SK-N-MC (cell line): Measurements from ENCODE around the gene PDSS2.

ENCODE experiments used
- DNase-seq: peaks from one replicate; pipeline ENCODE4 v3.0.0-alpha.2; 2011; ENCODE audit warnings: low read depth, low spot score
- H3K27ac ChIP-seq: fragments of 200-600 bp; sonication (generic); 2 replicates; pipeline ENCODE4 v1.5.1; 2016; ENCODE audit warnings: mixed run types
- H3K36me3 ChIP-seq: fragments of 200-600 bp; sonication (generic); 2 replicates; pipeline ENCODE4 v1.6.1; 2017; ENCODE audit warnings: antibody characterized with exemption, low read length, mixed read lengths; ENCODE audit not compliant: insufficient read depth
- H3K4me3 ChIP-seq: fragments of 200-600 bp; sonication (generic); 2 replicates; pipeline ENCODE4 v1.5.1; 2016
- H3K9ac ChIP-seq: fragments of 200-600 bp; sonication (generic); 2 replicates; pipeline ENCODE4 v1.8.0; 2017; ENCODE audit warnings: mixed run types, mixed read lengths; ENCODE audit not compliant: insufficient read length
- H3K9me3 ChIP-seq: fragments of 200-600 bp; sonication (generic); 2 replicates; pipeline ENCODE4 v1.6.1; 2017; ENCODE audit warnings: low read depth, mild to moderate bottlenecking, antibody characterized with exemption, low read length, moderate library complexity, mixed read lengths
- EZH2 ChIP-seq: fragments of 200-600 bp; sonication (generic); IDR thresholded peaks from one replicate; pipeline ENCODE4 v1.6.1; 2017; ENCODE audit warnings: antibody characterized with exemption
- FOXP2 ChIP-seq: optimal IDR thresholded peaks from 2 replicates; pipeline ENCODE3; 2011; ENCODE audit warnings: mild to moderate bottlenecking, moderate library complexity; ENCODE audit not compliant: insufficient read depth; ENCODE audit errors: extremely low read length, control extremely low read depth
- POLR2AphosphoS5 ChIP-seq: IDR thresholded peaks from 2 replicates; pipeline ENCODE4 v1.6.1; 2012; ENCODE audit warnings: mild to moderate bottlenecking, low read depth, low read length, borderline replicate concordance

PDSS2 gene

GRCh38 chr6:107337191-107337741, 122.1 kb downstream of the PDSS2 start:
- Histone ChIP-seq H3K9ac (no peak overlapping the region), H3K9me3 (no peaks in the 10 kb centered on the region), H3K36me3 (no peaks in the 10 kb centered on the region), H3K4me3 (no peak overlapping the region), H3K27ac (no peak overlapping the region)
- no peak for TF ChIP-seq EZH2
- TF ChIP-seq FOXP2: no peak
- TF ChIP-seq POLR2AphosphoS5: no peak
- no peak for DNase-seq

GRCh38 chr6:107334026-107334425, 125.3 kb downstream of the PDSS2 start:
- Histone ChIP-seq H3K36me3 (no peaks in the 10 kb centered on the region), H3K27ac (no peak overlapping the region), H3K9me3 (no peaks in the 10 kb centered on the region), H3K9ac (no peak overlapping the region), H3K4me3 (no peak overlapping the region)
- DNase-seq: no peak
- TF ChIP-seq EZH2 (no peak), FOXP2 (no peak), POLR2AphosphoS5 (no peak)

- Histone ChIP-seq H3K27ac (no peak overlapping the region), H3K36me3 (no peaks in the 10 kb centered on the region), H3K4me3 (no peak overlapping the region), H3K9ac (no peak overlapping the region), H3K9me3 (no peaks in the 10 kb centered on the region)
- TF ChIP-seq FOXP2 (no peak), EZH2 (no peak), POLR2AphosphoS5 (no peak)
- DNase-seq: no peak
These were observed 125.9 kb downstream of the PDSS2 start for GRCh38 chr6:107333491-107333890.

GRCh38 chr6:107331409-107332386, 127.7 kb downstream of the PDSS2 start:
- Histone ChIP-seq H3K4me3 (no peak overlapping the region), H3K36me3 (no peaks in the 10 kb centered on the region), H3K9me3 (no peaks in the 10 kb centered on the region), H3K27ac (no peak overlapping the region), H3K9ac (no peak overlapping the region)
- DNase-seq: no peak
- TF ChIP-seq FOXP2 (no peak), POLR2AphosphoS5 (no peak), EZH2 (no peak)

GRCh38 chr6:107330168-107330567, 129.2 kb downstream of the PDSS2 start:
- no peaks in the 10 kb centered on the region for H3K9me3 ChIP-seq
- no peak for TF ChIP-seq POLR2AphosphoS5
- TF ChIP-seq FOXP2: no peak
- TF ChIP-seq EZH2: no peak
- H3K9ac ChIP-seq: no peak overlapping the region
- H3K36me3 ChIP-seq: no peaks in the 10 kb centered on the region
- no peak overlapping the region for H3K4me3 ChIP-seq
- DNase-seq: no peak
- H3K27ac ChIP-seq: no peak overlapping the region

GRCh38 chr6:107329063-107329860, 130.1 kb downstream of the PDSS2 start:
- Histone ChIP-seq H3K4me3 (no peak overlapping the region), H3K27ac (no peak overlapping the region), H3K9ac (no peak overlapping the region), H3K9me3 (no peaks in the 10 kb centered on the region), H3K36me3 (no peaks in the 10 kb centered on the region)
- TF ChIP-seq FOXP2: no peak
- DNase-seq: no peak

GRCh38 chr6:107328081-107328480, 131.3 kb downstream of the PDSS2 start:
- DNase-seq: no peak
- no peak overlapping the region for H3K9ac ChIP-seq
- no peak overlapping the region for H3K27ac ChIP-seq
- H3K36me3 ChIP-seq: no peaks in the 10 kb centered on the region
- no peaks in the 10 kb centered on the region for H3K9me3 ChIP-seq
- TF ChIP-seq POLR2AphosphoS5: no peak
- no peak for TF ChIP-seq EZH2
- no peak for TF ChIP-seq FOXP2
- no peak overlapping the region for H3K4me3 ChIP-seq

GRCh38 chr6:107323133-107323785, 136.1 kb downstream of the PDSS2 start:
- Histone ChIP-seq H3K27ac (no peak overlapping the region), H3K4me3 (no peak overlapping the region), H3K9ac (no peak overlapping the region), H3K9me3 (no peaks in the 10 kb centered on the region), H3K36me3 (no peaks in the 10 kb centered on the region)
- no peak for DNase-seq
- TF ChIP-seq POLR2AphosphoS5 (no peak), FOXP2 (no peak)

- no peaks in the 10 kb centered on the region for H3K9me3 ChIP-seq
- no peak for DNase-seq
- H3K27ac ChIP-seq: no peak overlapping the region
These were observed 137.6 kb downstream of the PDSS2 start for GRCh38 chr6:107321793-107322192.

More at GRCh38 chr6:107321793-107322192, 137.6 kb downstream of the PDSS2 start:
- Histone ChIP-seq H3K4me3 (no peak overlapping the region), H3K9ac (no peak overlapping the region), H3K36me3 (no peaks in the 10 kb centered on the region)
- TF ChIP-seq FOXP2: no peak
- no peak for TF ChIP-seq EZH2
- no peak for TF ChIP-seq POLR2AphosphoS5
